ENCODE data around the gene DDX47. TPM values are rescaled to one million over a fixed set of nuclear protein-coding genes. Genes with fewer than 3 reads are reported as not detected.
A peak's percentile ranks its signal among the peaks of the same experiment; 100 is the strongest.

The DDX47 gene
- 93.1 and 102 TPM in 2 replicates for total RNA-seq (2014; rRNA removed; shearing (Covaris generic))
- 67.4 and 69.2 TPM in 2 replicates for polyA plus RNA-seq (2015; cell fraction: cytosol; rRNA removed)
- 144 and 165 TPM in 2 replicates for polyA plus RNA-seq (2015; cell fraction: nucleus; rRNA removed)

- DNase-seq (ENCODE audit: low read depth, low spot score): peak; percentile 94
- in situ Hi-C loops (cut with HindIII; ENCODE audit: low pct_unique_long_range_greater_than_20kb, low sequenced_read_pairs): no loop called here
Observed at GRCh38 chr12:12813120-12814101, at the start of gene DDX47. DDX47 (plus strand) TSS chr12:12813346; CDS start chr12:12813368, 22 bp downstream.

- in situ Hi-C loops (cut with HindIII; ENCODE audit: low pct_unique_long_range_greater_than_20kb, low sequenced_read_pairs): no loop called here
Observed at GRCh38 chr12:12764824-12765223, 48.3 kb upstream of the DDX47 start.

GRCh38 chr12:12770262-12770661, 42.9 kb upstream of the DDX47 start:
- in situ Hi-C loops (cut with HindIII; ENCODE audit: low pct_unique_long_range_greater_than_20kb, low sequenced_read_pairs): no loop called here

More at GRCh38 chr12:12764824-12765223, 48.3 kb upstream of the DDX47 start:
- peak; percentile 48 for DNase-seq (ENCODE audit: low read depth, low spot score)

GRCh38 chr12:12774791-12775190, 38.4 kb upstream of the DDX47 start:
- DNase-seq (ENCODE audit: low read depth, low spot score): peak; percentile 44
- in situ Hi-C loops (cut with HindIII; ENCODE audit: low pct_unique_long_range_greater_than_20kb, low sequenced_read_pairs): no loop called here

More at GRCh38 chr12:12770262-12770661, 42.9 kb upstream of the DDX47 start:
- no peak for DNase-seq (ENCODE audit: low read depth, low spot score)

- peak; percentile 69 for DNase-seq (ENCODE audit: low read depth, low spot score)
- in situ Hi-C loops (cut with HindIII; ENCODE audit: low pct_unique_long_range_greater_than_20kb, low sequenced_read_pairs): no loop called here
Observed at GRCh38 chr12:12776261-12776660, 36.9 kb upstream of the DDX47 start.

GRCh38 chr12:12777092-12777491, 36.1 kb upstream of the DDX47 start:
- DNase-seq (ENCODE audit: low read depth, low spot score): no peak
- in situ Hi-C loops (cut with HindIII; ENCODE audit: low pct_unique_long_range_greater_than_20kb, low sequenced_read_pairs): no loop called here

GRCh38 chr12:12779007-12779406, 34.1 kb upstream of the DDX47 start:
- in situ Hi-C loops (cut with HindIII; ENCODE audit: low pct_unique_long_range_greater_than_20kb, low sequenced_read_pairs): no loop called here
- DNase-seq (ENCODE audit: low read depth, low spot score): no peak

DNA sequence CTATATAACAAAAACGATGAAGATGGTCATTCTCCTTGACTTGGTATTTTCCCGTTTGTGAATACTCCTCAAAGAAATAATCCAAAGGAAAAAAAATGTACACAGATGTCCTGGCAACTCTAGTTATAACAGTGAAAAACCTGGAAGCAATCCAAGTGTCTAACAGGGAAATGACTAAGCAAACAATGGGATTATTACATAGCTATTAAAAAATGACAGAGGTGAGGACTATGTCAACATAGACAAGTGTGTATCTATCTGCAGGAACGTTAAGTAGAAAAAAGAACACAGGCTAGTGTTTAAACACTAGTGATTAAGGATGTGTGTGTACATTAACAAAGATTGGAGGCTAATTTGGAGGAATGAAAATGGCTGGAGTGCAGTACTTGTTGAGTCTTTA, 33.6 kb upstream of the DDX47 start:
- in situ Hi-C loops (cut with HindIII; ENCODE audit: low pct_unique_long_range_greater_than_20kb, low sequenced_read_pairs): no loop called here

GRCh38 chr12:12784116-12784515, 29.0 kb upstream of the DDX47 start:
- in situ Hi-C loops (cut with HindIII; ENCODE audit: low pct_unique_long_range_greater_than_20kb, low sequenced_read_pairs): no loop called here
- DNase-seq (ENCODE audit: low read depth, low spot score): no peak

More for the DNA sequence above, 33.6 kb upstream of the DDX47 start:
- DNase-seq (ENCODE audit: low read depth, low spot score): no peak

GRCh38 chr12:12784911-12785814, 28.0 kb upstream of the DDX47 start, which contains the start of gene APOLD1:
APOLD1 (plus strand) TSS chr12:12785659; CDS start chr12:12785692, 33 bp downstream.
- in situ Hi-C loops (cut with HindIII; ENCODE audit: low pct_unique_long_range_greater_than_20kb, low sequenced_read_pairs): no loop called here
- peak; percentile 66 for DNase-seq (ENCODE audit: low read depth, low spot score)

DNA sequence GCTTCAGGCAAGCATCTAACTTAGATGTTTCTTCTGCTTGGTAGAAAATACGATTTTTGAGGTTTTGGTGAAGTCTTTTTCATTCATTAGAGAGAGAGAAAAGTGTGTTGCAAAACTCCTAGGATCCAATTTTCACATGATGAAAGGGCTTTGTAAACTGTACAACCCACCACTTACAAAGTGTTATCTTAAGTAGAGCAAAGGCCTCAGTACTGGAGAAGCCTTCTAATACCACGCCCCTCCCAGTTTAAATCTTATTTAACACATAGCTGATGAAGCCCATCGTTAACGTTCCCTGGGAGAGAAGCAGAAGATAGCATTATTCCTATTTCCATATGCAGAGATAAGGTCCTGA, 26.8 kb upstream of the DDX47 start:
- no peak for DNase-seq (ENCODE audit: low read depth, low spot score)
- in situ Hi-C loops (cut with HindIII; ENCODE audit: low pct_unique_long_range_greater_than_20kb, low sequenced_read_pairs): no loop called here

DNA sequence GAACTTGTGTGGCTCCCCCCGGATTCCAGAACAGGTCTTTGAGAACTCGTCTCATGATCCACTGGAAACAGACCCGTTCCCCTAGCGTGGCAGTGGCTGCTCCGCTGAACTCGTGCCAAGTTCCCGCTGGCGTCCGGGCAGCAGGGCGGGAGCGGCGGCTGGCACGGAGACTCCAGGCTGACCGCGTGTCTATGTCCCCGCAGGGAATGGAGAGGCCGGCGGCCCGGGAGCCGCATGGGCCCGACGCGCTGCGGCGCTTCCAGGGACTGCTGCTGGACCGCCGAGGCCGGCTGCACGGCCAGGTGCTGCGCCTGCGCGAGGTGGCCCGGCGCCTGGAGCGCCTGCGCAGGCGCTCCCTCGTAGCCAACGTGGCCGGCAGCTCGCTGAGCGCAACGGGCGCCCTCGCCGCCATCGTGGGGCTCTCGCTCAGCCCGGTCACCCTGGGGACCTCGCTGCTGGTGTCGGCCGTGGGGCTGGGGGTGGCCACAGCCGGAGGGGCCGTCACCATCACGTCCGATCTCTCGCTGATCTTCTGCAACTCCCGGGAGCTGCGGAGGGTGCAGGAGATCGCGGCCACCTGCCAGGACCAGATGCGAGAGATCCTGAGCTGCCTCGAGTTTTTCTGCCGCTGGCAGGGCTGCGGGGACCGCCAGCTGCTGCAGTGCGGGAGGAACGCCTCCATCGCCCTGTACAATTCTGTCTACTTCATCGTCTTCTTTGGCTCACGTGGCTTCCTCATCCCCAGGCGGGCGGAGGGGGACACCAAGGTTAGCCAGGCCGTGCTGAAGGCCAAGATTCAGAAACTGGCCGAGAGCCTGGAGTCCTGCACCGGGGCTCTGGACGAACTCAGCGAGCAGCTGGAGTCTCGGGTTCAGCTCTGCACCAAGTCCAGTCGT, 26.2 kb upstream of the DDX47 start:
- in situ Hi-C loops (cut with HindIII; ENCODE audit: low pct_unique_long_range_greater_than_20kb, low sequenced_read_pairs): no loop called here
- DNase-seq (ENCODE audit: low read depth, low spot score): peak; percentile 71

- DNase-seq (ENCODE audit: low read depth, low spot score): no peak
- in situ Hi-C loops (cut with HindIII; ENCODE audit: low pct_unique_long_range_greater_than_20kb, low sequenced_read_pairs): no loop called here
Observed at GRCh38 chr12:12788131-12788530, 25.0 kb upstream of the DDX47 start.

DNA sequence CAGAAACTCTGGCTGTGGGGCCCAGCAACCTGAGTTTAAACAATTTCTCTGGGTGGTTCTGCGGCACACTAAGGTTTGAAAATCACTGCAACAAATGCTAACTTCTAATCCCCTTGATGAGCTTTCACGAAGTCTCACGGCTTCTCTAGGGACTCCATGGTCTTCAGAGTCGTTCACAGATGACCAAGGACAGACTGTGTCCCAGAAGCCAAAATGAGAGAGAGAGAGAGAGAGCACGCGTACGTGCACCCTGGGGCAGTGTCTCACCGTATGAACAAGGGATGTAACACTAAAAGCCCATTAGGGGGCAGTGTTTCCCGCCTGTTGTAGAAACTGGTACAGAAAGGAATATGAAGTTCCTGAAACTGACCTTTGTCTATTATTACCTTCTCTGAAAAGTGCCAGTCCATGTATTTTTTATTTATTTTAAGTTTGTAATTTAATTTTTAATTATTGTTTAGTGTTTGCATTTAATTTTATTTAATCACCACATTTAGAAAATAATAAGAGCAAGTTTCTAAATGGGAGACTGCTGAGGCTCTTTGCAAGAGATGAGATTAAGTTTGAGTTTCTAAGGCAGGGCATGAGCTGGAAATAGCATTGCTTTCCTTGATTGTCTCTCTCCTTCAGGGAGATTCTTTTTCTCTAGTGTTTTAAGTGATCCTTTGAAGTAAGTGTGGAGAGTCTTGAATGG, 24.3 kb upstream of the DDX47 start:
- in situ Hi-C loops (cut with HindIII; ENCODE audit: low pct_unique_long_range_greater_than_20kb, low sequenced_read_pairs): no loop called here
- peak; percentile 87 for DNase-seq (ENCODE audit: low read depth, low spot score)

- in situ Hi-C loops (cut with HindIII; ENCODE audit: low pct_unique_long_range_greater_than_20kb, low sequenced_read_pairs): no loop called here
- no peak for DNase-seq (ENCODE audit: low read depth, low spot score)
Observed at GRCh38 chr12:12790956-12791355, 22.2 kb upstream of the DDX47 start.

DNA sequence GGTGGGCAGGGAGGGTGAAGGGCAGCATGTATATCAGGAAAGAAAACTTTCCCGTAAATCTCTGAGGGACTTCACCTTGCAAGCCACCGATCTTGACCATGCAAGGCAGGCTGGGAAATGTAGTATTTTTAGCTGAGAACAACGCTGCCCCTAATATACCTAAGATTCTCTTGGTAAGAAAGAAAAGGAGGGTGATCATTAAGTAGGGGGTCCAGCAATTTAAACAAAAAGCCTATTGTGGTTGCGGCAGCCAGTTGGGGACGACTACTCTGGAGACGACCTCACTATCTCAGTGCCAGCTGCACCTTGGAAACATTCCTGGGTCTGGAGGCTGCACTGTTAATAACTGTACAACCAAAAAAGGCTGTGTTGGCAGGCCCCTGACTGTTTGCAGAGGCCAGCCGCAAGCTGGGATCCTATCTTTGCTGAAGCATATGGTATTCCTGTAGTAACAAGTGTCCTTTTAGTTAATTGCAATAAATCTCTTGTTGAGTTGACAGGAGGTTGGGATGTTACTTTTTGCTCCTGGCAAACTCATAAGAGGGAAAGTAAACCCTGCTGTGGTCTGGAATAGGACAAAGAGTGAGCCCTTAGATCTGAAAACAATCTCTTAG, 21.3 kb upstream of the DDX47 start:
- in situ Hi-C loops (cut with HindIII; ENCODE audit: low pct_unique_long_range_greater_than_20kb, low sequenced_read_pairs): no loop called here
- peak; percentile 17 for DNase-seq (ENCODE audit: low read depth, low spot score)
